GM19452 (cell line): ENCODE measurements around the gene RADIL.

Experiments
- ATAC-seq: cut with Tn5 transposase; IDR thresholded peaks from one replicate; pipeline ENCODE4 v1.9.1; 2021; ENCODE audit not compliant: unreplicated experiment

Gene RADIL

DNA sequence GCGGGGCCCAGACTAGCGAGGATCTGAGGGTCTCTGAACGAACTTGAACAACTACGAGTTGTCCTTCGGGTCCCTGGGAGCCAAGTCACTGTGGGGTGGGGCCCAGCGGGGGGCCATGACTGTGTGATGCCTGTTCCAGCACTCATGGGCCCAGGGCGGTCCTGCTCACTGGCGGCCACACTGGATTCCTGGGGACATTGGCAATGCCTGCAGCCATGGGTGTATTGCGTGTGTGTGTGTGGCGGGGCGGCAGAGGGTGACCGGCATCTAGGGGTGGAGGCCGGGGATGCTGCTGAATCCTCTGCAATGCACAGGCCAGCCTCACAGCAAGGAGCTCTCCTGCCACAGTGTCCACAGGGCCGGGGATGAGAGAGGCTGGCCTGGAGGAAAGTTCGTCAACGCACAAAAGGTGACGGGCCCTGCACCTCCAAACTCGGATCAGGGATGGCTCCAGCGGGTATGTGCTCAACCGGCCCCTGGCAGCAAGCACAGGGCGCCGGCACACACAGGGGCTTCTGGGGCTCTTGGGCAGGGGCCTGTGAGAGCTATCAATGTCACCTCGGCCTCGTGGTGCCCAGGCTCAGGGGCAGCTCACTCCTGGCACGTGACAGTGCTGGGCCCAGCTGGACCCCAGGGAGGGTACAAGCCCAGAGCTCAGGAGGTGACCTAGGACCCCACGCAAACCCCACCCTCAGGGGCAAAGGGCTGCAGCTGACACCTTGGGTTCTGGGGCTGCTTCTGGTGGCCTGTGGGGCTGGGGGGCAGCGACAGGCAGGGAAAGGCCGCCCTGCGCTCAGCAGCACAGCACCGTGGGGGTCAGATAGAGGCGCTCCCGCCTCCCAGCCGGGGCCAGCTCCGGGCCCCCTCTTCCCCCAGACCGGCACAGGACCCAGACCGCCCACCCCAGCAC lies 49.6 kb downstream of the RADIL start:
- no peak for ATAC-seq

DNA sequence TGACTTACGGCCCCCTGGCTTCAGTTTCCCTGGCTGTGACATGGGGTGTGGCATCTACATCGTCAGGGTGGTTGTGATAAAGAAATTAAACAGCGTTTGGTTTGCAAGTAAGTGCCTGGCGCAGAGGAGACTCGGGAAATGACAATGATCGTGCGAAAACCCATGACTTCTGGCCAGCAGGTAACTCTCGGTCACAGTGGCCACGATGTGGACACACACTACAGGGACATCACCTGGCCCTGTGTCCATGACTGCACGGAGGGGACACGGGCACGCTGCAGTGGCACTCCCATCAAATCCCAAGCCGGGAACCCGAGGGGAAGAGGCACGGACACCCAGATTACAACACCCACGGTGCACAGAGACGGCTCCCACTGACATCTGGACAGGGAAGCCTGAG lies 50.3 kb downstream of the RADIL start:
- ATAC-seq = no peak

DNA sequence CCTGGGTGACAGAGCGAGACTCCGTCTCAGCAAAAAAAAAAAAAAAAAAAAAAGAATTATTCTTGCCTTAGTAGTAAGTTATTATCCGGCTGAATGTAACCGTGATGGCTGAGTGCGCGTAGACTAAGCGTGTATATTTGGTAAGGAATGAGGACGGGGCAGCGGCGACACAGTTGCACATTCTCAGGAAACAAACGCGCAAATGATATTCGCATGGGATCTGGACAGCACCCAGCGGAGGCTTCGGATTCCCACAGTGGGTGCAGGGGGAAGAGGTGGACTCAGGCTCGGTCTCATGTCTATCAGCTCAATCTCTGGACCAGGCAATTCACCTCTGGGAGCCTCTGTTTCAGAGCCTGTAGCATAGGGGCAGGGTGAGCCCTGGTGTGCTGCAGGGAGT lies 50.8 kb downstream of the RADIL start:
- no peak for ATAC-seq

DNA sequence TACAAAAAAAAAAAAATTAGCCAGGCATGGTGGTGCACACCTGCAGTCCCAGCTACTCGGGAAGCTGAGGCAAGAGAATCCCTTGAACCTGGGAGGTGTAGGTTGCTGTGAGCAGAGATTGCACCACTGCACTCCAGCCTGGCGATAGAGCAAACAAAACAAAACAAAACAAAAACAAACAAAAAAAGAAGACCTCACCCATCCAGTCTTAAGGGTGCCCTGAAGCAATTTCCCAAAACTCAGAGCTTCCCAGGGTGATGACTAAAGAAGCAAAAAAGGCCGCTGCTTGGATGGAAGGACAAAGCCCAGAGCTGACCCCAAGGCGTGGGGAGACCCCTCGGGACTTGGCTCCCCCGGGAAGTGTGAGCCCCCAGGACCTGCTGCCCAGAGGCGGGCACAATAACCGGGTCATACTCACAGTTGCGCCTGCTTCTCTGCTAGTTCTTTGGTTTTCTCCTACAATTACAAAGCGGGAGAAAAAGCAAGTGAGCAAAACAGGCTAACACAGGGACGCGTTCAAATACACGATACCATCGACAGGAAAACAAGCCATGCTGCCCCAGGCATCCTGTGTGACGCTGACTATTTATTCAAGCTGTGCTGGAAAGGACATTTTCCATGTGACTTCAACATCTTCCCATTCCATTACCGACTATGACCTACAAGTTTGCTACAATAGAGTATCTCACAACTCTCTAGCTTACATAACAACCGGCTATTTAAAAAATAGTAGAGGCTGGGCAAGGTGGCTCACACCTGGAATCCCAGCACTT lies 51.6 kb downstream of the RADIL start:
- no peak for ATAC-seq

DNA sequence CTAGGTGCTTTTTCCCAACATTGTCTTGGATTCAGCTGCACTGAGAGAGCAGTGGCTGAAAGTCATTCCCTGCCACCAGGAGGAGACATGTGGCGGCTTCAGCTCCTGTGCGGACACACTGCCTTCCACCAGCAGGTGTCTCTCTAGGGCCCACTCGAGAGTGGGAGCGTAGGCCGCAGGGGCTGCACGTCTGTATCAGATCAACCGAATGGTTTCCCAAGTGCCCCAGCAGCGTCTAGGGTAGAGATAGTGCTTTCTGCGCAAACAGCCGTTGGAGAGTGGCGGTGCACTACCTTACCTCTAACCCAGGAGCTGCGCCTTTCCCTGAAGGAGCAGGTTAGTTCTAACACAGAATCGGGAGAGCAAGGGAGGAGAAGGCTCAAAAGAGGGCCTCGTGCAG lies 53.3 kb downstream of the RADIL start:
- no peak for ATAC-seq

DNA sequence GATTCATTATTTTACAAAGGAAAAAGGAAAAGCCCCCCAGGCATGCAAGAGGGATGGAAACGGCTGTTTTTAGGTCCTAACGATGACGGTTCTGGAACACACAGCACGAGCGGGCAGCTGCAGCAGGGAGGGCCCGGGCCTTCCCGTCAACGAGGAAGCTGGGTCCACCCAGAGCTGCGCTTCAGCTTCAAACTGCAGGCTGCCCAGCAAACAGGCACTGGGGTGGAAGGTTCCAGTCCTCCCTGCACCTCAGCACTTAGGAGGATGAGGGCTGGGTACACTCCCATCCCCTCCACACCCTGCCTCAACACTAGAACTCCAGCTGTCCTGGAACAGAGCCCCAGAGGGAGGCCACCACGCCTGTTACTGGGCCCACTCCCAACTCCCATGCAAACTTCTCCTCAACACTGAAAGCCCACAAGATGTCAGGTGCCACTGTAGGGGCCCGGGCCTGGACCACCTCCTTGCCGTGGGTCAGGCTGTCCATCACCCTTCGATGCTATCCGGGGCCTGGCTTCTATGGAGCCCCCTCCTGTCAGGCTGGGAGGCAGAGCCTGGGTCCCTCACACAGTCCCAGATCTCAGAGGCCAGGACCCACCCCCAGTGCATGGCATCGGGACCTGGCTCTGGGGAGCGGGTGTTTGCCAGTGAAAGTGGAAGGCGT lies 54.7 kb downstream of the RADIL start:
- no peak for ATAC-seq

DNA sequence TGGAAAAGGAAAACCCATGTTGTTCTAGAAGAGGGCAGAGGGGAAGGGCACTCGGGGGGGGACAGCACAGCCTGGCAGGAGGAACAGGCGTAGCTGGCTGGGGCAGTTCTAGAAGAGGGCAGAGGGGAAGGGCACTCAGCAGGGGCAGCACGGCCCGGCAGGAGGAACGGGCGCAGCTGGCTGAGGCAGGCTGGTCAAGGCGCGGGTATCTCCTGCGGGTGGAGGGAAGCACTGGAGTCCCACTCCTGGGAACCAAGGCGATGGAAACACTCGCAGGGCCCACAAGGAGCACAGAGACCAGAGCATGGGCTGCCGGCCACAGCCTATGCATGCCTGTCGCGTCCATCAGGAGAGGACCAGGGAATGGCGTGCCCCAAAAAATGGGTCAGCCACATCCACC lies 58.4 kb downstream of the RADIL start:
- ATAC-seq = no peak

DNA sequence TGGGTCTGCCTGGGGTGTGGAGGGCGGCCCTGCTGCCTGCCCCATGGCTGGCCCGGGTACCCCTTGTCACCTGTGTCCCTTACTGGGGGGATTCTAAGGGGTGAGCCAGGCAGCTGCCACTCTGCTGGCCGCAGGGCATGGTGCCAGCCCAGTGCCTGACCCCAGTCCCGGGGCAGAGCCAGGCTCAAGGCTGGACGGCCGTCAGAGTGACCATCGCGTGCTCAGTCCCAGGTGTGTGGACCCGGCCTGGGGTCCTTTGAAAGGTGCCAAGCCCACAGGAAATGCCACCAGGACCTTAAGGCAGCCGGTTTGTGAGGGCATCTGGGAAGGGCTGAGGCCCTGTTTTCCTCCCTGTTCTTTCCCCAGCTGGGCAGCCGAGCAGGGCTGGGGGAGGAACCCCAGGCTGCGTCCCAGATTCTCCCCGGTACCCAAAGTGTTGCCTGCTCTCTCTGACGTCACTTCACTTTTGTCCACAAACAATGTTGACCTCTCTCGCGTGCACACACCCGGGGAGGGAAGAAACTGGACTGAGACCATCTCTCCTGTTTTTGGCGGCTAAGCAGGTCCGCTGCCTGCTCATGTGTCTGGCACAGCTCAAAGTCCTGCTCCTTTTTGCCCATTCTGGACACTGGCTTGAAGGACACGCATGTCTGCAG lies 59.3 kb downstream of the RADIL start:
- ATAC-seq = no peak

DNA sequence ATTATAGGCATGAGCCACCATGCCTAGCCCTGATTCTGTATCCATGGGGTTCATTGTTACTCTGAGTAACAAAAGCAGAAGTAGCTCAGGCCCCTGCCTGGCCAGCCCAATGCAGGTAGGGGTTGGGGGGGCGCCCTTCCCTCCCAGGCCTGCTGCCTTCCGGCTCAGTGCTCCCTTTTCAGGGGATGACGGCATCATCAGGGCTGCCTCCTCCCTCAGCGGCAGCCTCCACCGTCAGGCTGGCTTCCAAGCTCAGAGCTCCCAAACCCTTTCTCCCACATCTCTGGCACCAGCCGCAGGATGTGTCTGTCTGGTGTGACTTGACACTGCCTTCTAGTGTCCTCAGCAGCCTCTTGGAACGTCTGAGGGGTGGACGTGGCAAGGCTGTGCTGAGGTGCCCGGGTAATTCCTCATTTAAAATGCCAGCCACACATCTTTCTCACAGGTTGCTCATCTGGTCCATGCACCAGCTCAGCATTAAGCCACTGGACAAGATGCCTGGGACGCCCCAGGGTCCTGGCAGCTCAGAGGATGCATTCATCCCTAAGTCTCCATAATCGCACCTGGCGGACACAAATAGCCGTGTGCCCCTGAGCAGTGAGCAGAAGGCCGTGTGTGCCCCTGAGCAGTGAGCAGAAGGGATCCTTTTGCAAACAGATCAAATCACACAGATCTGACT lies 59.9 kb downstream of the RADIL start:
- ATAC-seq = no peak

DNA sequence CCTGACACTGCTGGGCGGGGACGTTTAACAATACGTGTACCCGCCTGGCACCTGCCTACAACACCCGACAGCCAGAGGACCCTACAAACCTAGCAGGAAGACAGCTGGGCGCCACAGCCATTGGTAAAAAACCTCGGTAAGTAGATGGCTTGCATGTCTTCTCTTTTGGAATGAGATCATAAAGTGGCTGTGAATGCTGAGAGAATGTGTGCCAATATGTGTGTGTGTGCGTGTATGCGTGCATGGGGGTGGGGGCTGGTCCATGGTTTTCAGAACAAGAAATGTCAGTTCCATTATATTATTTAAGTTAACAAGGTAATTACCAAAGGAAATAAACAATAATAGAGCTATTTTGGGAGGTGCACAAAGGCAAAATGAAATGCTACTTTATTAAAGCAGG lies 60.8 kb downstream of the RADIL start:
- no peak for ATAC-seq

DNA sequence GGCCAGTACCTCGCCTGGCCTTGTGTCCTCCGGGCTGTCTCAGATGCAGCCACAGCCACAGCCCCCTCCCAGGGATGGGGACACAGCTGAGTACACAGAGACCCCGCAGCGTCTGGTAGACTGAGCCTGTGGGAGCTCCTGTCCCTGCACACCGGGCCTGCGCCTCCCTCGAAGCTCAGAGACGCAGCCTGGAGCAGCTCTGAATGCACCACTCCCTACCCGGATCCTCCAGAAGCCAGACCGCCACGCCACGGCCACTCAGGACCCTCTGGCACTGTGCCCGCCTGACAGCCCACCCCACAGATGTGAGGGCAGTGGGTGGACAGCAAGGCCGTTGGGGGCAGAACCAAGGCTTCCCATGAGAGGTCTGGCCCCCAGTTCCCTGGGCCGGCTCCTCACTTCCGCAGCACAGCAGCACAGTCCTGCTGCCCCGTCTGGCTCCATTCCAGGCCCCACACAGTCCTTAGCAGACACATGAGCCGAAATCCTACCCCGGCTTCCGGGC lies 62.5 kb downstream of the RADIL start:
- ATAC-seq = no peak

DNA sequence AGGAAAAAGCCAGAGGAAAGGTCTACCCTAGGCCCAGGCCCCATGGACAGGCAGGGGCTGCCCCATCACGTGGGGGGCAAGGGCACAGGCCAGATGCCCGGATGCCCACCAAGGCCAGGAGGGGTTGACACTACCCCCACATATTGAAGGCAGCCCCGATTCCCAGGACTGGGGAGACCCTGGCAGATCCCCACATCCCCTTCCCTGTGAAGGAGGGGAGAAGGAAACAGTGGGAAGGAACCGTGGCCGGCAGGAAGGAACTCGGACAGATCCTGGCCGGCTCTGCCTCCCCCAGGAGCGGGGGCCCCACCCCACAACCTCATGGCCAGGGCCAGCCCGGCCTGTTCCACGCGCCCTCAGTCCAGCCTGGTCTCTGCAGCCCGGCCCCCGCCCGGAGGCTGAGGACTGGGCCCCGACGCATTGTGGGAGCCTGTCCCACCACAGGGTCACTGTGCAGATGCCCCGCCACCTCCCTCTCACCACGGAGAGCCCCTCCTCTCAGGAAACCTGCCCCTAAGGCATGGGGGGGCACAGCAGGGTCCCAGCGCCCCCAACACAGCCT lies 63.0 kb downstream of the RADIL start:
- no peak for ATAC-seq

DNA sequence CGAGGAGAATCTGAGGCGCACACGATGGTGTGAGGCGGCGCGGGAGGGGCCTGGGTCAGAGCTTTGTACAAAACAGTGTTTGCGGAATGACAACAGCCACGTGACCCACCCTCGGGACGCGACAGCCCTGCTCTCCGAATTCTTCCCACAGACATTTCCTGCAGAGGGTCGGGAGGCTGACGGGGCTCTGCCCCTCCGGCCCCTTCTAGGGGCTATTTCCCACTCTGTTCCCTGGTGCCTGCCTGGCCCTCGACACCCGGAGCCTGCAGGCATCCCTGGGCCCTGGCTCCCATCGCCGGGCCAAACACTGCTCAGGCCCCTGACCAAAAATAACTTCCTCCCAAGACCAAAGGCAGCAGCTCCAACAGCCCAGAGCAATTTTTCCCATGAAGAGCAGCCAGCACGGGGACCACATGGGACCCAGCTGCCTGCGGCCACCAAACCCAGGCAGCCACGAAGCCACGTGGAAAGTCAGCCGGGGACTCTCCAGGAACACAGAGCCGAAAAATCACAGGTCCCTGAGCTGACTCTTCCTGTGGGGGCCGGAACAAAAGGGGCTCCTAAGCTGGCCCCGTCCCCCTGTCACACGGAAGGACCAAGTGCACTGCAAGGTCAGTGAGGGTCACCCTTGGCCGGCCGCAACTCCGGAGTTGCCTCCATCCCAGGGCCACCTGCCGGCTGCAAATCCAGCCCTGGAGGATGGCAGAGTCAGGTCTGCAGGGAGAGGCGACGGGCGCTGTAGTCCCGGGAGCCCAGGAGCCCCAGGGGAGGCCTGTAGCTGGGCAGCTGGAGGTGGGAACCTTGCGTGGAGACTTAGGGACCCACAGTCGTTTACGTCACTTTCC lies 63.7 kb downstream of the RADIL start:
- no peak for ATAC-seq

DNA sequence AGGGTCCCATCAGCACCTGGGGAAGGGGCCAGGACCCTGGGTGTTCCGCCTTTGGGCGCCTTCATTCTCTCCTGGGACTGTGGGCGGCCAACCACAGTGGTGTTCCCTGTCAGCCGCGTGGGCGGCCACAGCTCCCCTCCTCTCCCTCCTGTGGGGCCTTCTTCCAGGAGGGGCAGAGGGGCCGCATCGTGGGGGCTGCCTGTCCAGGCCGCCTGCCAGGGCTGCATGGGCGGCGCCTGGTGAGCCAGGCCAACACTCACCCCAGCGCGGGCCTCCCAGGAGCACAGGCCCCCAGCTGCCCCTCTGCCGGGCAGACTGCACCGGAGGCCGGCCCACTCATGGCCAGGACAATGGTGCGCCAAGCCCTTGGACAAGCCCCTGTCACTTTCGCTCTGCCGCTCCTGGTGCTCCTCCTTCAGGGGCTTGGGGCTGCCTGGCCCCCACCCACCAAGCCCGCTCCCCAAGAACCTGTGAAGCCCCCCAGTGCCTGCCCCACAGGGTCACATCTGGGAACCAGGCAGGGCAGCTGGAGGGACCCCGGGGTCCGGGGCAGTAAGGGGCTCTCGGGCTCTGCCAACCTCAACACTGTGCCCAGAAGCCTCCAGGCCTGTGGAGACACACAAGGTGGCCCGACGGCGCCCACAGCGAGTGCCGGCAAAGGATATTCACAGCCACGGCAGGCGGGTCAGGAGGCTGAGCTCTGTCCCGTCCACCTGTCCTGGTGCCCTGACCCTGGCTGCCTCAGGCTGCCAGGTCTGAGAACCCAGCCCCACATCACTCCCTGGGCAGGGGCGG lies 65.3 kb downstream of the RADIL start:
- no peak for ATAC-seq

DNA sequence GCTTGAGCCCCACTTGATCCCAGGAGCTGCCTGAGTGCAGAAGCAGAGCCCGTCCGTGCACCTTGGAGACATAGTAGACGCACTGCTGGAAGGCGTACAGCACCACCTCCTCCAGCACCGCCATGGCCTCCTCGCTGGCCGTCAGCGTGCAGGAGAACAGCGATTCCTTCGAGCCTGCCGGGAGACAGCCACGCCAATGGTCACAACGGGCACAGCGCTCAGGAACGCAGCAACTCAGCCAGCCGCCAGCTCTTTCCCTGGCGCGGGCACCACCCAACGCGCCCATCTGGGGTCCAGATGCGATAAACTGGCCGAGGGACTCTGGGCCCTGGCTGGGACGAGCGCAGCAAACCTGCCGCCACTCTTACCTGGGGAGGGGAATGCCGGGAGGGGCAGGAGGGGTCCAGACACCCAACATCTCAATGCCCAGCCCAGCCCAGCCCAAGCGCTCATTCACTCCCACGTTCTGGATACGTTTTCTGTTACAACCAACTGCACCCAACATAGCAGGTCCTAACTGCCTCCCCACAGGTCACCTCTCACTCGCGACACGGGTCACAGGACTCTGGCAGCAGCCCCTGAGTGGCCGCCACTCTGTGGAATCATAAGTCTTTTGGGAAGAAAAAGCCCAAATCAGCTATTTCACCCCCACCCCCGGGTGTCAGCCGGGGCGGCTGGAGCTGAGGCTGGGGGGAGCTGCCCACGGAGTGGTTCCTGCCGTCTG lies 66.2 kb downstream of the RADIL start:
- ATAC-seq = no peak

DNA sequence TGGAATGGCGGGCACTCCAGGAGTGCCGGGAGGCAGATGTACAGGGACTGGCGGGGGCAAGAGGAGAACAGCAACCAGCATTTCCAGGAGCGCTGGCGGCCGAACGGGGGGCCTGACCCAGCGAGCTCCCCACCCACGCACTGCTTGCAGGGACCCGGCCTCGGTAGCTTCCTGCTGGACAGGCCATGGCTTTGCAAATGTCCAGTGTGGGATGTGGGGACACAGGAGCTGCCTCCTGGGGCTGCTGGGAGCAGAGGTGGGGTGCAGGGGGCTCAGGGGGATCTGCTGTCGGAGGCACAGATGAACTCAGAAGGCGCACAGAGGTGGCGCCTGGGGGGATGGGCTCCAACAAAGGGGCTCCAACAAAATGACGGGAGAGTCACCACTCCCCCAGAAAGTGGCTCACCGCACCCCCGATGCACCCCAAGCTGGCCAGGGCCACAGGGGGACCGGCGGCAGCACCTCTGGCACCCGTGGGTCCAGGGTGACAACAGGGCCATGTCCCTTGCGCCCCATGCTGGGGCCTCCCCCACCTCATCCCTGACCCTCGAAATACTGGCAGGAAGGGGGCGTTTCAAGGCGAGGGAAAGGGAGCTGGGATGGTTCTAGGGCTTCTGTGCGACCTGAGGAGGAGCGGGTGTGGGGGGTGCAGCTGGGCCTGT lies 67.0 kb downstream of the RADIL start:
- ATAC-seq = no peak
